Peyer's patch (tissue), 4 donors: ENCODE data around the gene GAS6.

Source experiments
- CTCF ChIP-seq, 6 experiments: fragments of 450-650 bp in 4 of 6; fragments of 200-600 bp in 2 of 6; sonication (generic) in 1 of 6; IDR thresholded peaks; one replicate each; pipeline ENCODE4 v1.5.1; 2017 to 2019; ENCODE audit warnings: antibody characterized with exemption in 6 of 6, mild to moderate bottlenecking in 3 of 6, moderate library complexity in 1 of 6
- POLR2A ChIP-seq, 2 donors: fragments of 450-650 bp; IDR thresholded peaks; one replicate each; pipeline ENCODE4 v1.5.1; 2017; ENCODE audit warnings: antibody characterized with exemption in 2 of 2, mild to moderate bottlenecking in 2 of 2, moderate library complexity in 2 of 2

DNA sequence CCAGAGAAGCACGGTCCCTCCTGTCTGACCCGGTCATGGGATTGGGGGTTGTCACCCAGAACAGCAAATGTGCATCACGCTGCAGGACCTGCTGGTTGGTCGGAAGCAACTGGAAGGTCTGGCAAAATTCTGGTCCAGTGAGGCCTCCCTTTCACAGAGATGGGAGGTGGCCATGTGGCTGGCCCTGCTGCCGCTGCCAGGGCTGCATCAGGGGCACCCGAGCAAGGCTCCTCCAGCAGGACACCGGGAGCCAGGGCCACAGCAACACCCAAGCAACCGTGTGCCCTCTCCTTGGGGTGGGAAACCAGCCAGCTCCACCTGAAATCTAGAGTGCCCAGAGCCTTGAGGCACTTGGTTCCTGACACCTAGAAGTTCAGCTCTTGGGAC is 11.5 kb upstream of the GAS6 start:
- TF ChIP-seq CTCF (IDR thresholded peaks at IDR 0.05): no peak
- no peak for TF ChIP-seq POLR2A (IDR thresholded peaks at IDR 0.05)
